GM13977 (cell line): ENCODE measurements around the gene BTG3.

ENCODE experiments used
- DNase-seq: peaks from one replicate; pipeline ENCODE4 v3.0.0; 2012; ENCODE audit warnings: low spot score
- CTCF ChIP-seq: IDR thresholded peaks from 2 replicates; pipeline ENCODE4 v1.5.1; 2012; ENCODE audit warnings: mild to moderate bottlenecking, control low read depth; ENCODE audit not compliant: insufficient read depth; ENCODE audit errors: extremely low read depth, missing control alignments
- in situ Hi-C: fragments of 300-500 bp; cut with MboI; formaldehyde crosslinking; loops from one replicate; pipeline ENCODE4 v1.12.0; 2022; ENCODE audit warnings: low sequenced_read_pairs, low pct_unique_long_range_greater_than_20kb, mixed read lengths, inconsistent platforms; ENCODE audit not compliant: unreplicated experiment

BTG3 gene

GRCh38 chr21:17646790-17647189 is 34.1 kb upstream of the BTG3 start:
- TF ChIP-seq CTCF: no peak
- in situ Hi-C loops: no loop called here

GRCh38 chr21:17644186-17644585 is 31.5 kb upstream of the BTG3 start:
- no peak for TF ChIP-seq CTCF
- in situ Hi-C loops: no loop called here
- DNase-seq: no peak

More at GRCh38 chr21:17646790-17647189, 34.1 kb upstream of the BTG3 start:
- DNase-seq: no peak

- no peak for DNase-seq
- TF ChIP-seq CTCF: no peak
- in situ Hi-C loops: no loop called here
Measured at GRCh38 chr21:17640821-17641220, 28.1 kb upstream of the BTG3 start.

- no peak for TF ChIP-seq CTCF
- DNase-seq: no peak
- in situ Hi-C loops: no loop called here
Measured at GRCh38 chr21:17636711-17637110, 24.0 kb upstream of the BTG3 start.

- DNase-seq: no peak
- no peak for TF ChIP-seq CTCF
- in situ Hi-C loops: no loop called here
Measured at GRCh38 chr21:17631195-17631594, 18.5 kb upstream of the BTG3 start.

GRCh38 chr21:17622018-17622417 is 9.3 kb upstream of the BTG3 start:
- no peak for DNase-seq
- in situ Hi-C loops: no loop called here
- TF ChIP-seq CTCF: no peak

- TF ChIP-seq CTCF: no peak
- in situ Hi-C loops: no loop called here
- no peak for DNase-seq
Measured at GRCh38 chr21:17616831-17617230, 4.1 kb upstream of the BTG3 start.
